SK-N-SH treated with all-trans-retinoic acid at 6 μM for 48 hours (cell line): ENCODE results near the gene MT1F.

ENCODE experiments used
- ARNTL ChIP-seq: fragments of 450-650 bp; formaldehyde crosslinking; IDR thresholded peaks from 2 replicates; pipeline ENCODE4 v1.5.0; 2020; ENCODE audit warnings: low read depth, mild to moderate bottlenecking, moderate library complexity, borderline replicate concordance
- CREB5 ChIP-seq: fragments of 250-450 bp; sonication (Bioruptor Pico); IDR thresholded peaks from 2 replicates; pipeline ENCODE4 v1.5.1; 2020; ENCODE audit warnings: low read depth, mild to moderate bottlenecking, moderate library complexity
- CSRNP3 ChIP-seq: fragments of 250-450 bp; sonication (Bioruptor Pico); IDR thresholded peaks from 2 replicates; pipeline ENCODE4 v1.5.1; 2021; ENCODE audit warnings: mild to moderate bottlenecking, moderate library complexity
- ESRRG ChIP-seq: fragments of 250-450 bp; sonication (Bioruptor Pico); IDR thresholded peaks from 2 replicates; pipeline ENCODE4 v1.6.1; 2021; ENCODE audit warnings: mild to moderate bottlenecking
- OSR1 ChIP-seq: fragments of 250-450 bp; sonication (Bioruptor Pico); IDR thresholded peaks from 2 replicates; pipeline ENCODE4 v1.8.0; 2022; ENCODE audit warnings: moderate library complexity, mild to moderate bottlenecking, inconsistent platforms
- PATZ1 ChIP-seq: fragments of 250-450 bp; sonication (Bioruptor Pico); IDR thresholded peaks from 2 replicates; pipeline ENCODE4 v1.8.0; 2020; ENCODE audit warnings: mild to moderate bottlenecking, moderate library complexity, borderline replicate concordance
- TOX ChIP-seq: fragments of 250-450 bp; sonication (Bioruptor Pico); IDR thresholded peaks from 2 replicates; pipeline ENCODE4 v1.8.0; 2021; ENCODE audit warnings: mild to moderate bottlenecking, moderate library complexity, borderline replicate concordance
- TSHZ2 ChIP-seq: fragments of 250-450 bp; sonication (Bioruptor Pico); IDR thresholded peaks from 2 replicates; pipeline ENCODE4 v1.5.0; 2020; ENCODE audit warnings: mild to moderate bottlenecking, moderate library complexity
- ZFP3 ChIP-seq: fragments of 250-450 bp; sonication (Bioruptor Pico); IDR thresholded peaks from 2 replicates; pipeline ENCODE4 v1.5.0; 2020; ENCODE audit warnings: mild to moderate bottlenecking, moderate library complexity
- ZFP30 ChIP-seq: fragments of 450-650 bp; formaldehyde crosslinking; IDR thresholded peaks from 2 replicates; pipeline ENCODE4 v1.5.0; 2022; ENCODE audit warnings: mild to moderate bottlenecking, moderate library complexity
- ZNF565 ChIP-seq: fragments of 450-650 bp; formaldehyde crosslinking; conservative IDR thresholded peaks from 2 replicates; pipeline ENCODE4 v1.5.0; 2020; ENCODE audit warnings: low read depth, mild to moderate bottlenecking, moderate library complexity

GRCh38 chr16:56625140-56625942 lies 32.4 kb upstream of the MT1F start, which contains the start of gene MT1E:
- TF ChIP-seq ZFP30 (CRISPR knock-in tag) (no peak), PATZ1 (CRISPR knock-in tag) (no peak), ARNTL (CRISPR knock-in tag) (no peak), CREB5 (CRISPR knock-in tag) (no peak), ESRRG (CRISPR knock-in tag) (no peak), CSRNP3 (CRISPR knock-in tag) (no peak), TOX (CRISPR knock-in tag) (no peak), ZNF565 (CRISPR knock-in tag) (no peak), ZFP3 (CRISPR knock-in tag) (no peak), OSR1 (CRISPR knock-in tag) (no peak), TSHZ2 (CRISPR knock-in tag) (no peak)
